Loucy (cell line): Measurements from ENCODE around the gene PPP1R15B.

Experiments used
- H2AFZ ChIP-seq: fragments of 200-600 bp; sonication (generic); 2 replicates; pipeline ENCODE4 v1.6.0; 2016; ENCODE audit warnings: antibody characterized with exemption, mild to moderate bottlenecking, low read length, moderate library complexity
- H3F3A ChIP-seq: fragments of 200-600 bp; 2 replicates; pipeline ENCODE4 v1.6.0; 2016; ENCODE audit warnings: antibody characterized with exemption, low read depth, mild to moderate bottlenecking
- H3K27me3 ChIP-seq: fragments of 200-600 bp; sonication (generic); 2 replicates; pipeline ENCODE4 v1.6.1; 2014; ENCODE audit warnings: low read length, mild to moderate bottlenecking; ENCODE audit not compliant: insufficient read depth, poor library complexity, severe bottlenecking
- H3K36me3 ChIP-seq: fragments of 200-600 bp; sonication (generic); 2 replicates; pipeline ENCODE4 v1.6.1; 2016; ENCODE audit warnings: low read length; ENCODE audit not compliant: insufficient read depth
- H3K4me1 ChIP-seq: fragments of 200-600 bp; sonication (generic); 2 replicates; pipeline ENCODE4 v1.5.1; 2014; ENCODE audit warnings: low read length, mild to moderate bottlenecking; ENCODE audit not compliant: insufficient read depth, poor library complexity, severe bottlenecking
- H3K4me2 ChIP-seq: fragments of 200-600 bp; sonication (generic); 2 replicates; pipeline ENCODE4 v1.6.0; 2014; ENCODE audit warnings: antibody characterized with exemption, low read length, low read depth, mild to moderate bottlenecking; ENCODE audit not compliant: poor library complexity, severe bottlenecking
- H3K4me3 ChIP-seq: fragments of 200-600 bp; sonication (generic); 2 replicates; pipeline ENCODE4 v1.5.1; 2014; ENCODE audit warnings: low read length, mild to moderate bottlenecking, mixed read lengths; ENCODE audit not compliant: poor library complexity, severe bottlenecking
- H3K79me2 ChIP-seq: fragments of 200-600 bp; sonication (generic); 2 replicates; pipeline ENCODE4 v1.6.1; 2014; ENCODE audit warnings: low read length; ENCODE audit not compliant: insufficient read depth
- H3K9ac ChIP-seq: fragments of 200-600 bp; sonication (generic); 2 replicates; pipeline ENCODE4 v1.6.0; 2014; ENCODE audit warnings: mild to moderate bottlenecking, low read depth, low read length, moderate library complexity; ENCODE audit not compliant: poor library complexity, severe bottlenecking
- H3K9me2 ChIP-seq: fragments of 200-600 bp; sonication (generic); replicated peaks from 2 replicates; pipeline ENCODE4 v1.6.1; 2016; ENCODE audit warnings: low read depth, low read length, mixed read lengths
- H3K9me3 ChIP-seq: fragments of 200-600 bp; sonication (generic); 2 replicates; pipeline ENCODE4 v1.6.1; 2014; ENCODE audit warnings: mild to moderate bottlenecking, antibody characterized with exemption, low read length, low read depth; ENCODE audit not compliant: insufficient read depth
- H4K20me1 ChIP-seq: fragments of 200-600 bp; sonication (generic); 2 replicates; pipeline ENCODE4 v1.6.0; 2014; ENCODE audit warnings: antibody characterized with exemption, low read length, mild to moderate bottlenecking; ENCODE audit not compliant: insufficient read depth, poor library complexity, severe bottlenecking
- CTCF ChIP-seq: fragments of 200-600 bp; sonication (generic); conservative IDR thresholded peaks from 2 replicates; pipeline ENCODE4 v1.5.1; 2014; ENCODE audit warnings: mild to moderate bottlenecking, antibody characterized with exemption, low read length
- EZH2phosphoT487 ChIP-seq: fragments of 200-600 bp; IDR thresholded peaks from 2 replicates; pipeline ENCODE4 v1.6.1; 2018; ENCODE audit warnings: antibody characterized with exemption, mild to moderate bottlenecking, moderate library complexity, borderline replicate concordance

The PPP1R15B gene

DNA sequence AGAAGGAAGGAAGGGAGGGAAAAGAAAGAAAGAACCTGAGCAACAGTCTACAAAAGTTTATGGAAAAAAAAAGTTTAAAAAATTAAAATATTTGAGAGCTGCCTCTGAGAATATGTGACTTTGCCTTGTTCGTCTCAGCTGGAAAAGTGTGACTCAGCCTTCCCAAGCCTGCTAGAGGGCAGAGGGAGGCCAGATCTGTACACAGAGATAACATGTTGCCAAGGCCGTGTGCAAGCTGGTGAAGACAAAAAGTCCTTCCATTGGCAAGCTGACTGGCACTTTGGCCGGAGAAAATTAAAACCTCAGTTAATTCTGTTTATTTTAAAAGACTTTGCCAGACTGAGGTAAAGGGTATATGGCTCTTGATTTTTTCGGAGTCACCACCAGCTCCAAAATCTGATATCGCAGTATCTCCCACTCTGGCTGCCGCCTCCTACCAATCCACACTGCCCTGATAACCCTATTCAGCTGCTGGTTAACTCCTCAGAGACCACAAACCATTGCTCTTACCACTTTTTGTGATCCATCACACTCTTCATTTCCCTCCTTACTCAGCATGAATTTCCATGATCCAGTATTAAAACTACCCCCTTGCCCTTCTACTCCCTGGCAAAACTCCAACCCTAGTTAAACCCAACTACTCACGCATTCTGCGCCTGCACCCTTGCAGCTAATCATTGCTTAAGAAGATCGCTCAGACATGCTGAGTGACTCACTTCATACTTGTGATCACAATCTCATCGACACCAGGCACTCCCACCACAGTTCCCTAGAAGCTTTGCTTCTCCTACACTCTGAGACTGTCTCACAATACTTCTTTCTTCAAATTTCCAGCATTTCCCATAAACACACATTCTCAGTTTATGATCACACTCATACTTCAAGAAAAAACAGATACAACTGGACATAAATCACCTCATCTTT, 5.7 kb upstream of the PPP1R15B start:
- Histone ChIP-seq H3K9me3 (no peaks in the 10 kb centered on the region), H3K9ac (peak overlapping the region; percentile 19), H3K4me3 (peak overlapping the region; percentile 6), H3F3A (no peaks in the 10 kb centered on the region), H3K9me2 (no peaks in the 10 kb centered on the region), H3K4me1 (peaks cover 31% of the 10 kb centered on the region), H3K27me3 (no peaks in the 10 kb centered on the region), H3K79me2 (no peaks in the 10 kb centered on the region), H2AFZ (no peak overlapping the region), H3K4me2 (peak overlapping the region; percentile 45), H3K36me3 (peaks cover 7% of the 10 kb centered on the region; the same call in 1 of the 2 replicates), H4K20me1 (no peaks in the 10 kb centered on the region)
- TF ChIP-seq CTCF, result no peak
- TF ChIP-seq EZH2phosphoT487, result no peak

DNA sequence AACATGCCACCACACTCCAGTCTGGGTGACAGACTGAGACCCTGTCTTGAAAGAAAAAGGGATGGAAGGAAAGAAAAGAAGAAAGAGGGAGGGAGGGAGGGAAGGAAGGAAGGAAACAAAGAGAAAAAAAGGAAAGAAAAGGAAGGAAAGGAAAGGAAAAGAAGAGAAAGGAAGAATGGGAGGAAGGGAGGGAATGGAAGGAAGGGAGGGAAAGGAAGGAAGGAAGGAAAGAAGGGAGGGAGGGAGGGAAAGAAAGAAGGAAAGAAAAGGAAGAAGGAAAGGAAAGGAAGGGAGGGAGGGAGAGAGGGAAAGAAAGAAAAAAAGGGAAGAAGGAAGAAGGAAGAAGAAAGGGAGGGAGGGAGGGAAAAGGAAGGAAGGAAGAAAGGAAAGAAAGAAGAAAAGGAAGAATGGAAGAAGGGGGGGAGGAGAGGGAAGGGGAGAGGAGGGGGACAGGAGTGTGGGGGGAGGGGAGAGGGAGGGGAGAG, 5.0 kb upstream of the PPP1R15B start:
- H3K9me3 ChIP-seq, result no peaks in the 10 kb centered on the region
- TF ChIP-seq EZH2phosphoT487 (no peak), CTCF (no peak)
- H3K9ac ChIP-seq, result no peak overlapping the region
- no peak overlapping the region for H3K4me3 ChIP-seq
- no peak overlapping the region for H3K4me2 ChIP-seq
- no peaks in the 10 kb centered on the region for H3K79me2 ChIP-seq
- H3K4me1 ChIP-seq, result peaks cover 34% of the 10 kb centered on the region
- no peaks in the 10 kb centered on the region for H4K20me1 ChIP-seq
- peaks cover 6% of the 10 kb centered on the region; the same call in 1 of the 2 replicates for H3K36me3 ChIP-seq
- H3F3A ChIP-seq, result no peaks in the 10 kb centered on the region
- no peak overlapping the region for H2AFZ ChIP-seq
- H3K27me3 ChIP-seq, result no peaks in the 10 kb centered on the region
- no peaks in the 10 kb centered on the region for H3K9me2 ChIP-seq

- no peaks in the 10 kb centered on the region for H3K9me3 ChIP-seq
- H3K9ac ChIP-seq, result no peak overlapping the region
- H3K4me3 ChIP-seq, result no peak overlapping the region
- H3K4me2 ChIP-seq, result no peak overlapping the region
- peaks cover 12% of the 10 kb centered on the region for H3K79me2 ChIP-seq
- H4K20me1 ChIP-seq, result peaks cover 8% of the 10 kb centered on the region
- H3F3A ChIP-seq, result no peaks in the 10 kb centered on the region
- TF ChIP-seq CTCF (no peak), EZH2phosphoT487 (no peak)
- no peaks in the 10 kb centered on the region for H3K9me2 ChIP-seq
- H3K36me3 ChIP-seq, result no peaks in the 10 kb centered on the region
- H2AFZ ChIP-seq, result no peak overlapping the region
- peaks cover 8% of the 10 kb centered on the region for H3K27me3 ChIP-seq
- peaks cover 34% of the 10 kb centered on the region for H3K4me1 ChIP-seq
Observed at GRCh38 chr1:204415351-204415750, 3.7 kb upstream of the PPP1R15B start.
